GM18909 (cell line): ENCODE results near the gene WWC1.

Experiments used
- ATAC-seq: cut with Tn5 transposase; IDR thresholded peaks from one replicate; pipeline ENCODE4 v1.9.1; 2021; ENCODE audit warnings: mild to moderate bottlenecking; ENCODE audit not compliant: unreplicated experiment, poor library complexity

WWC1 gene

GRCh38 chr5:168357876-168358275 lies 66.4 kb downstream of the WWC1 start:
- ATAC-seq = no peak

GRCh38 chr5:168359820-168360460 lies 68.5 kb downstream of the WWC1 start:
- no peak for ATAC-seq

DNA sequence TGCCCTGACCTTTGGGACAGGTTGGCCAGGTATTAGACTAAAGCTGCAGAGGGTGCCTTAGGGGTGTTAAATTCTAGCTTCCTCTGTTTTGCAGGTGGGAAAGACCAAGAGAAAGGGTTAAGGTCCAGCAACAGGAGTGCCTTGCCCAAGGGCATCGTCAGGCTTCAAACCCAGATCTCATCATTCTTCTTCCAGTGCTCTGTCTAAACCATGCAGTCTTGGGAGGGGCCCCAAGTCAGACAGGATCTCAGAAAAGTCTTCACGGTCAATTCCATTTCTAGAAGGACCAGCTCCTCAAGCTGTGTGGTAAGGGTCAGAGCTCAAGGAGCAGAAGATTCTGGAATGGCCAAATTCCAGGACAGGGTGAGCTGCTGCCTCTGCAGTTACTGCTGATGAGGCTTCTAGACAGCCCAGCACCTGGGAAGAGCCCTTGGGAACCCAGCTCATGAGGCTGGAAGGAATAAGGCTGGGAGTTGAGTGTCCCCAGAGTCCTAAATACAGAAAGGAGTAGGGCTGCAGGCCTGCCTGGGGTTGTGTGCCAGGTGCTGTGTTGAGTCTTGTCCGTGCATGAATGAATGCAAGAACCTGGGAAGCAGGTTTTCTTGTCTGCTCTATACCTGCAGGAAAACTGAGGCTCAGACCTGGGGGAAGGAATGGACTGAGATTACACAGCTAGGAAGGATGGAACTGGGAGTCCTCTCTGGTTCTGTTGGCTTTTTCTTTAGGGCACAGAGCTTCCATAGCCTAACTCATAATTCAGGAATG lies 69.3 kb downstream of the WWC1 start:
- ATAC-seq = no peak

- no peak for ATAC-seq
These were observed 70.8 kb downstream of the WWC1 start for GRCh38 chr5:168362097-168362885.

- no peak for ATAC-seq
These were observed 72.8 kb downstream of the WWC1 start for GRCh38 chr5:168364151-168364661.

DNA sequence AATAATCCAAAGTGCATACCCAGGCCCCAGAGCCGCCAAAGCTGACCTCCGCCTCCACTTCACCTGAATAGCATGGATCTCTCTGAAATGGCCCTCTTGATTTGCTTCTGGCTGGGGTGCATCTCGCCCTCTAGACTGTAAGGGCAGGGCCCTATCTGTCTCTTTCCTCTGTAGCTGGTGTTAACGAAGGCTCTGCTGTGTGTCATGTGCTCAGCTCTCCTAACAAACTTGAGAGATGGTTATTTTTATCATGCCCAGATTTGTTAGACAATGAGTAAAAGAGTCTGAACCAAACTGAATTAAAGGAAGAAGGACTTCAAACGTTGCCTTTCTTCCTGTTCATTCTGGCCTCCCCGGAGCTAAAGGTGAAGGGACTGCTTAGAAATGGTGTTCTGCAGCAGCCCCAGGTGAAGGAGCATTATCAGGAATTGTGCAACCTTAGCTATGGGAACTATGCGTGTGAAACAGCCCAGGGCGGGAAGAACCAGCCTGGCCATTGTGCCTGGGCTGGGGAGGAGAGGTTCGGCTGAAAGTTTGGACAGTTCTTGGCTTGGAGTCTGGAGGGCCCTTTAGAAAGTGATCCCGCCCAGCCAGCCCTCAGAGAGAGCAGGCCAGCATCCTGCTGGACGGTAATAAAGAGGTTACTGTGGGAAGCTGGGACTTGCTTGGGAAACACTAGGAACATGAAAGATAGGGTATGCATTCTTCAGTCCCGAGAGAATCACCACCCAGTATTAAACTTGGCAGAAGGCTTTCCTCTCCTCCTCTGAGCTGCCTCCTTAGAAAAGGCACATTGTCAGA lies 73.5 kb downstream of the WWC1 start:
- ATAC-seq = no peak

DNA sequence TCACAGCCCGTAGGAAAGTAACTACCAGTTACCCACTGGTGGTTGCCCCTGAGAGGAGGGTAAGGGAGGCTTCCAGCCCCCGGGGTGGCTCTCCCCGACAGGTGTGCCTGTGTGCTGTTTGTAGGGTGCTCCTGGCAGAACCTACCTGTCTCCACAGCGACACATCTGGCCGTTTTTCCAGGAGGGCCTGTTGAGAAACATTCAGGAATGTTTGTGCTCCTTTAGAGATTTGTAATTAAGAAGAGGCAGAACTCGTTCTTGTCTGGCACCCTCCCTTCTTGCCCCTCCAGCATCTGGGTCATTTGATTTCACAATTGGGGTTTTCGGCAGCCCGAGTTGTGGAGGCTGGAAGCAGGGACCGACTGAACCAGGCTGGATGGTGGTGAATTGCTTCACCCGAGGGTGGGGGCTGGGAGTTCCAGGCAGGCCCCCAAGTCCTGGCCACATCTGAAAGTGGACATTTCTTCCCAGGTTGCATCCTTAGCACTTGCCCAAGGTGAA lies 74.2 kb downstream of the WWC1 start:
- ATAC-seq = no peak

DNA sequence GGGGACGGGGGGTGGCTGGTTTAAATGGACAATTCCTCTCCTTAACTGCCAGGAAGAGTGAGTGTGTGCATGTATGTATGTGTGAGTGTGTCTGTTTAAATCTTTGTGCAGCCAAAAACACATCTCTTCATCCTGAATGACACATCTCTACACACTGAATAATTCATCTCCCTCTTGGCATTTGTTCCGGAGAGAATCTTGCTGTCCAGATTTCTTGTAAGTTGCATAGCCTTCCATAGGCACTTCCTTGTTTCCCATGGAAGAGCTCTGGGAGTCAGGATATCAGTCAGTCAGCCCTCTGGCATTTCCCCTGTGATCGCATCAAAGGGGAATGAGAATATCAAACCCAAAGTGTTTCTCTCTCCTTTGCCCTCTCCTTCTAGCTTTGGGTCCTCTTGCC lies 74.7 kb downstream of the WWC1 start:
- ATAC-seq = no peak

DNA sequence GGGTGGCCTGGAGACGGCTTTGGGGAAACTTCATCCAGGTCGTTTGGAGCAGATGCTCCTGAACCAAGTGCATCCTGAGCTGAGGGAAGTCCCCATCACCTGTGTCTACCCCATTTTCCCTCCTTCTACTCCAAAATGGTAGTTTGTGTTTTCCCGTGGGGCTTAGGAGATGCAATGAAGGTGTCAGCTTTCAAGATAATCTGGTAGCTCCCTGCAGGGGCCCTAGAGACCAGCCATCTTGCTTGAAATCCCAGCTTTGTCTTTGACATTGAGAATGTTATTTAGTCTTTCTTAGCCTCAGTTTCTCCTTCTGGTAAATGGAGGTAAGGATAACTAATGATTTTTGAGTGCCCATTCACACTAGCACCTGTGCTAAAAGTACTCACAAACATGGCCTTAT lies 77.4 kb downstream of the WWC1 start:
- no peak for ATAC-seq

- ATAC-seq = no peak
These were observed 79.4 kb downstream of the WWC1 start for GRCh38 chr5:168370831-168371230.

DNA sequence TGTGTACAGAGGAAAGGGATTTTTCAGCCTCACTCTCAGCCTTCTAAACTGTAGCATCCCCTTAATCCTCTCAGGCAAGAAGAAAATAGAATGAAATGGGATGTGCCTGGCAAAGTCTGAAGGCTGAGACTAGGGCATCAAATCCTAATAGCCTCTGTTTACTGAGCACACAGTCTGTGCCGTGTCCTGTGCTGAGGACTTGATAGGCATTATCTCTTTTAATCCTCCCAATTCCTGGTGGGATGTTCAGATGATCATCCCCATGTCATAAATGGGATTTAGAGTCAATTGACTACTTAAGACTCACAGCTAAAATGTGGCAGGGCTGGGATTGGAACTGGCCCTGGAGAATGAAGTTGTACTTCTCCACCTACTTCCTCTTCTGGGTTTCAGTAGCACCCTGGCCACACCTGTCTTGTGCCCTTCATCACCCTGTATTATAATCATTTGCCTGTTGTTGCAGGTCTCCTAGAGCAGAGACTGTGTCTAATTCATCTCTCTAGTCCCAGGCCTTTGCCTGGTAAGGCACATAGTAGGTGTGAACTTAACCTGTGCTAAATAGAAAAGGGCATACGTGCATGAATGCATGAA lies 81.0 kb downstream of the WWC1 start:
- ATAC-seq = peak; percentile 60

GRCh38 chr5:168374532-168374931 lies 83.1 kb downstream of the WWC1 start:
- no peak for ATAC-seq

DNA sequence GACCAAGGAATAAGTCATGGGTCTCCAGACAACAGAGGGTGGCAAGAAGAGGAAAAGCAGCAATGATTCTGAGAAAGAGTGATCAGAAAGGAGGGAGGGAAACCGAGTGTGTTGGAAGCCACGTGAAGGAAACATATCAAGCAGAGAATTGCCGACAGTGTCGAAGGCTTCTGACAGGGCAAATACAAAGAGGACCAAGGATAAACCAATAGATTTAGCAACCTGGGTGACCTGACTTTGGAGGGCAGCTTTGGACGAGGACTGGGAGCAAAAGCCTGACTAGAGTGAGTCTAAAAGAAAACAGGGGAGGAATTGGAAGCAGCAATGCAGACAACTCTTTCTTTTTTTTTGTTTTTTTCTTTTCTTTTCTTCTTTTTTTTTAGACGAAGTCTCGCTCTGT lies 83.8 kb downstream of the WWC1 start:
- no peak for ATAC-seq

DNA sequence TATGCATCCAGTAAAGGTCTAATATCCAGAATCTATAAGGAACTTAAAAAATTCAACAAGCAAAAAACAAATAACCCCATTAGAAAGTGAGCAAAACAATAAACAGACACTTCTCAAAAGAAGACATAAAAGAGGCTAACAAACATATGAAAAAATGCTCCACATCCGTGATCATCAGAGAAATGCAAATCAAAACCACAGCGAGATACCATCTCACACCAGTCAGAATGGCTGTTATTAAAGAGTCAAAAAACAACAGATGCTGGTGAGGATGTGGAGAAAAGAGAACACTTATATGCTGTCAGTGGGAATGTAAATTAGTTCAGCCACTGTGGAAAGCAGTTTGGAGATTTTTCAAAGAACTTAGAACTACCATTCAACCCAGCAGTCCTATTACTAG lies 86.1 kb downstream of the WWC1 start:
- no peak for ATAC-seq

GRCh38 chr5:168378741-168379140 lies 87.3 kb downstream of the WWC1 start:
- ATAC-seq = no peak

DNA sequence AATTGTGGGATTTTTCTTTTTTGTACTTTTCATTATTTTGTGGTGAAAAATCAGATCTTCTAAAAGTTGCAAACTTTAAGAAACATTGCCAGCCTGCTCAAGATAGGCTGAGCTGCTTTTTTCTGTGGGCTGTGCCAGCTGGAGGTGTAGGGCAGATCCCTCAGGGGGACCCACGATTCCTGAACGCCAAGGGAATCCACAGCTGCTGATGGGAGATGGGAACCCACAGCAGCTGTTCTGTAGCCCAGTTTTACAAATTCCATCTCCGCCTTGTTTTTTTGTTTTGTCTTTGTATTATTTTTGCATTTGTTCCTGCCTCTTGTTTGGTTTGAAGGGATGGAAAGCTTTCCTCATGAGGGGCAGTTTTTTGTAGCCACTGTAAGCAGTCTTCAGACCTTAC lies 91.0 kb downstream of the WWC1 start:
- no peak for ATAC-seq

DNA sequence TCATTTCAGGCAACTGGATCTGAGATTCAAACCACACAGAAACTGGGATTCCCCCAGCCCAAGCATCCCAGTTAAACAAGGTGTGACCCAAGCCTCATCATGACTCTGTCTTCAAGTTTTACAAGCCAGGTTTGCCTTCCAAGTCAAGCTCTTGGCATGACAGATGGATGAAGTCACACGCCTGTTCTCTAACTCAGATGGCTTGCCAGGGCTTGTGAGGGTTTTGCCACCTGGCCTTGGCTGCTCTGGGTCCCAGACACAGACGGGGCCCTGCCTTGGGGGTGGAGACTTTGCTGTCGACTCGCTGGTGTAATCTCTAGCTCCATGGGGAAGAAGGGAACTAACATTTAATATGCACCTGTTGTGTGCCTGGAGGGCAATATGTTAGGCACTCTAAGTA lies 99.0 kb downstream of the WWC1 start:
- ATAC-seq = no peak

- no peak for ATAC-seq
These were observed 102.3 kb downstream of the WWC1 start for GRCh38 chr5:168393773-168394172.

- no peak for ATAC-seq
These were observed 109.2 kb downstream of the WWC1 start for GRCh38 chr5:168400429-168401220.
